ENCODE results near the gene PBX4. TPM values are rescaled to one million over a fixed set of nuclear protein-coding genes. Genes with fewer than 3 reads are reported as not detected.

PBX4 gene
- total RNA-seq, 2 experiments from 2014 or later = 34.4 to 38.4 TPM

Other genes with a start within 250 kb of the PBX4 start
- 100 to 1,000 TPM; 122 to 135 TPM for gene GATAD2A, start 213.0 kb downstream of the PBX4 start, total RNA-seq
- 1 to 10 TPM; 3.7 to 4.4 TPM for gene TSSK6, start 103.1 kb downstream of the PBX4 start, total RNA-seq
- 100 to 1,000 TPM; 314 to 363 TPM for gene NDUFA13, start 102.5 kb downstream of the PBX4 start, total RNA-seq
- 10 to 100 TPM; 12.8 to 13.2 TPM for gene YJEFN3, start 89.8 kb downstream of the PBX4 start, total RNA-seq
- under 1 TPM in 1 of 2 experiments, not detected in 1; 0.25 TPM for gene CILP2, start 80.4 kb downstream of the PBX4 start, total RNA-seq
- gene LPAR2, start 9.5 kb upstream of the PBX4 start, total RNA-seq = 10 to 100 TPM; 54.1 to 59.4 TPM
- gene GMIP, start 25.0 kb upstream of the PBX4 start, total RNA-seq = 100 to 1,000 TPM; 101 to 111 TPM
- 100 to 1,000 TPM in 1 of 2 experiments, 10 to 100 TPM in 1; 90.1 to 105 TPM for gene ATP13A1, start 45.0 kb upstream of the PBX4 start, total RNA-seq
- gene ZNF101, start 50.2 kb upstream of the PBX4 start, total RNA-seq = 10 to 100 TPM; 96.3 to 97.2 TPM
- gene ZNF14, start 114.4 kb upstream of the PBX4 start, total RNA-seq = 1 to 10 TPM; 7.9 to 8.9 TPM
- gene ZNF506, start 203.1 kb upstream of the PBX4 start, total RNA-seq = 10 to 100 TPM; 23.0 to 26.7 TPM
- 10 to 100 TPM; 19.8 to 22.5 TPM for gene ZNF253, start 247.2 kb upstream of the PBX4 start, total RNA-seq

Data from activated CD4-positive, alpha-beta T cell treated with anti-CD3 and anti-CD28 coated beads, Interleukin-2, amount 10 ng/mL, durations not matched to agents 7 days and 5 days (primary cell).